Ascending aorta (tissue), 2 donors: ENCODE results near the gene HELZ. TPM values are rescaled to one million over a fixed set of nuclear protein-coding genes. Genes with fewer than 3 reads are reported as not detected.
A peak's percentile ranks its signal among the peaks of the same experiment; 100 is the strongest.

Source experiments
- DNase-seq, 2 donors: peaks; one replicate each; pipeline ENCODE4 v3.0.0-alpha.2; 2019; ENCODE audit warnings: low spot score in 2 of 2
- H3K27ac ChIP-seq, 2 donors: fragments of 200-600 bp; sonication (generic); one replicate each; pipeline ENCODE4 v1.5.1; 2016 to 2017; ENCODE audit warnings: mild to moderate bottlenecking in 1 of 2
- H3K27me3 ChIP-seq: fragments of 200-600 bp; sonication (generic); one replicate; pipeline ENCODE4 v1.5.1; 2017
- H3K36me3 ChIP-seq, 2 donors: fragments of 200-600 bp; sonication (generic); one replicate each; pipeline ENCODE4 v1.5.1; 2016
- H3K4me1 ChIP-seq, 2 donors: fragments of 200-600 bp; sonication (generic); one replicate each; pipeline ENCODE4 v1.5.1; 2016 to 2017; ENCODE audit warnings: mild to moderate bottlenecking in 1 of 2
- H3K4me3 ChIP-seq, 2 donors: fragments of 200-600 bp; sonication (generic); one replicate each; pipeline ENCODE4 v1.5.1; 2016 to 2017; ENCODE audit warnings: mild to moderate bottlenecking in 1 of 2
- H3K9me3 ChIP-seq, 2 donors: fragments of 200-600 bp; sonication (generic); one replicate each; pipeline ENCODE4 v1.5.1; 2016
- CTCF ChIP-seq, 3 experiments: fragments of 200-600 bp in 2 of 3; fragments of 450-650 bp in 1 of 3; sonication (generic) in 2 of 3; IDR thresholded peaks; one replicate each; pipeline ENCODE4 v1.5.1; 2016 to 2019; ENCODE audit warnings: antibody characterized with exemption in 3 of 3, mild to moderate bottlenecking in 1 of 3, moderate library complexity in 1 of 3
- intact Hi-C: fragments of 100-400 bp; cut with DNase I; formaldehyde crosslinking; loops from one replicate; pipeline ENCODE4 v1.15.1; 2023
- total RNA-seq: library from RNA; depleted of rRNA; stranded (reverse); fragments of >200 nt; gene quantifications from one replicate; pipeline ENCODE4 v1.1.0, GENCODE V29; 2016

HELZ gene
- total RNA-seq, 1 donor from 2014 or later = 36.1 TPM

- intact Hi-C loops = no loop called here
- no peak for DNase-seq
- H3K27me3 ChIP-seq = no peaks in the 10 kb centered on the region
- H3K36me3 ChIP-seq = peaks cover 17 to 43% of the 10 kb centered on the region in 2 donors
- no peaks in the 10 kb centered on the region for H3K4me1 ChIP-seq
- H3K27ac ChIP-seq = peak overlapping the region in 1 of 2 donors; percentile 14
- TF ChIP-seq CTCF (IDR thresholded peaks at IDR 0.05) = no peak
- H3K4me3 ChIP-seq = no peak overlapping the region
- H3K9me3 ChIP-seq = no peaks in the 10 kb centered on the region
These were observed 80.7 kb downstream of the HELZ start for GRCh38 chr17:67164302-67164701.

- intact Hi-C loops = no loop called here
- no peak for TF ChIP-seq CTCF (IDR thresholded peaks at IDR 0.05)
- Histone ChIP-seq H3K4me1 (no peaks in the 10 kb centered on the region), H3K9me3 (no peaks in the 10 kb centered on the region), H3K36me3 (peaks cover 17 to 41% of the 10 kb centered on the region in 2 donors), H3K27ac (no peak overlapping the region), H3K4me3 (no peak overlapping the region), H3K27me3 (no peaks in the 10 kb centered on the region)
- no peak for DNase-seq
These were observed 82.2 kb downstream of the HELZ start for GRCh38 chr17:67162771-67163170.

DNA sequence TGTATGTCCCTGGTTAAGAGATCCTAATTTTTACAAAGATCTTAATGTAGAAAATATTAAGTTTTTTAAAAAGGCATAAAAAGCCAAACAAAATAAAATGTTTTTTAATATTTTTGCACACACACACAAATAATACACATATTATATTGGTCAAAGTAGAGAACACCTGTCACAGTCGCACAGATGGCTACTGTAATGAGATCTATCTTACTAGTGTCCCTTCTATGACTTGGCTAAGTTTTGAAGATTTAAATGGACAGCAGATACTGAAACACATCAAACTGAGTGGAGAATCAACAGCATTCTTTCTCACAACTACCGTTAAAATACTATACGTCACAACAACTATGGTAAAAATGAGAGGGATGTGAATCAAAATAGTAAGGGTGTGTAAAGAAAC is 83.4 kb downstream of the HELZ start:
- Histone ChIP-seq H3K4me1 (no peaks in the 10 kb centered on the region), H3K27ac (no peak overlapping the region), H3K27me3 (no peaks in the 10 kb centered on the region), H3K9me3 (no peaks in the 10 kb centered on the region), H3K36me3 (peaks cover 17 to 30% of the 10 kb centered on the region in 2 donors), H3K4me3 (no peak overlapping the region)
- intact Hi-C loops = no loop called here
- no peak for TF ChIP-seq CTCF (IDR thresholded peaks at IDR 0.05)
- DNase-seq = no peak

DNA sequence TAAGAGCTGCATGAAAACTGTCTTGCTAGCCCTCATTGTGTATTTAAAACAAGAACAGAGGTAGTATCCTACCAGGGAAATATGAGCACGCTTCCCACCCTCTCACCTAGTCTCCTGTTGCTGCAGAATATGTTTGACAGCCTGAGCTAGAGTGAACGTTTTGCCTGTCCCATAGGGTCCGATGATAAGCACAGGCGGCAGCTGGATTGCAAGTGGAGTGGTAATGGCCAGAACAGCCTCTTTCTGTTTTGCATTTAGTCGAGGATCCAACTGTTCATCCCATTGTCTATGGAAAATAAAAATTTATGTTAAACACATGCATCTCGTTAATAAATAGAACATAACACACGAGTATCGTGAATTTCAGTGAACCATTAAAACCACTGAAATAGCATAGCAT is 84.2 kb downstream of the HELZ start:
- no peaks in the 10 kb centered on the region for H3K4me1 ChIP-seq
- intact Hi-C loops = no loop called here
- no peak overlapping the region for H3K4me3 ChIP-seq
- H3K27me3 ChIP-seq = no peaks in the 10 kb centered on the region
- H3K9me3 ChIP-seq = no peaks in the 10 kb centered on the region
- TF ChIP-seq CTCF (IDR thresholded peaks at IDR 0.05) = no peak
- H3K27ac ChIP-seq = no peak overlapping the region
- H3K36me3 ChIP-seq = peaks cover 13 to 30% of the 10 kb centered on the region in 2 donors
- no peak for DNase-seq

GRCh38 chr17:67157732-67158639 is 87.0 kb downstream of the HELZ start:
- Histone ChIP-seq H3K36me3 (peaks cover 8 to 20% of the 10 kb centered on the region in 2 donors), H3K9me3 (no peaks in the 10 kb centered on the region), H3K27me3 (no peaks in the 10 kb centered on the region), H3K27ac (no peak overlapping the region), H3K4me1 (no peaks in the 10 kb centered on the region), H3K4me3 (no peak overlapping the region)
- DNase-seq = no peak
- intact Hi-C loops = no loop called here
- TF ChIP-seq CTCF (IDR thresholded peaks at IDR 0.05) = no peak
